Measurements from ENCODE around the gene RBM4.
A peak's percentile ranks its signal among the peaks of the same experiment; 100 is the strongest.

The RBM4 gene

GRCh38 chr11:66691311-66691980 is 52.9 kb downstream of the RBM4 start:
- no peak for DNase-seq

GRCh38 chr11:66692446-66692845 is 53.9 kb downstream of the RBM4 start:
- no peak for DNase-seq

- no peak for DNase-seq
These were observed 54.4 kb downstream of the RBM4 start for GRCh38 chr11:66692871-66693331.

- DNase-seq: no peak
These were observed 55.0 kb downstream of the RBM4 start for GRCh38 chr11:66693356-66694055.

- DNase-seq: no peak
These were observed 55.5 kb downstream of the RBM4 start for GRCh38 chr11:66694056-66694410.

- peak; percentile 52 to 85 (median 65) for DNase-seq
These were observed 56.3 kb downstream of the RBM4 start for GRCh38 chr11:66694732-66695207.

All from activated CD4-positive, CD25-positive, alpha-beta regulatory T cell (primary cell).